Activated CD4-positive, CD25-positive, alpha-beta regulatory T cell treated with anti-CD3 and anti-CD28 coated beads, Interleukin-2, amount 50 U/mL, for 72 hours (primary cell): ENCODE results near the gene CMTM8.

ENCODE experiments used
- DNase-seq: peaks from one replicate; pipeline ENCODE4 v3.0.0; 2021

CMTM8 gene

DNA sequence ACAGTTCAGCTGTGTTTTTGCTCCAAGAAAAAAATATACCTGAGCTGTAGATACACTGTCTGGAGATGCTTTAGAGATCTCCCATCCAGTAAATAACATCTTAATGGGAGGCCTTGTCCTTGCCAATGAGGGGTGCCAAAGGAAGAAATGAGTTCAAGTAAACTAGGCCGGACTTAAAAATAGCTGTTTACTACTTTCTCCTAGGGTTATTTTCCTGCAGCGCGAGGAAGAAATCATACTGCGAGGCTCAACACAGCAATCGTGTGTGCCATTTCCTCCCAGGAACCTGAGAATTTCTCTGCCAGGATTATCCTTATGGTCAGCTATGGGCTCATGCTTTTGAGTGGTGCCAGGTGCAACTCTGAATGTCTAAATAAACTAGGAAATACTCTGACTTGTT lies 71.9 kb downstream of the CMTM8 start:
- DNase-seq, result no peak

DNA sequence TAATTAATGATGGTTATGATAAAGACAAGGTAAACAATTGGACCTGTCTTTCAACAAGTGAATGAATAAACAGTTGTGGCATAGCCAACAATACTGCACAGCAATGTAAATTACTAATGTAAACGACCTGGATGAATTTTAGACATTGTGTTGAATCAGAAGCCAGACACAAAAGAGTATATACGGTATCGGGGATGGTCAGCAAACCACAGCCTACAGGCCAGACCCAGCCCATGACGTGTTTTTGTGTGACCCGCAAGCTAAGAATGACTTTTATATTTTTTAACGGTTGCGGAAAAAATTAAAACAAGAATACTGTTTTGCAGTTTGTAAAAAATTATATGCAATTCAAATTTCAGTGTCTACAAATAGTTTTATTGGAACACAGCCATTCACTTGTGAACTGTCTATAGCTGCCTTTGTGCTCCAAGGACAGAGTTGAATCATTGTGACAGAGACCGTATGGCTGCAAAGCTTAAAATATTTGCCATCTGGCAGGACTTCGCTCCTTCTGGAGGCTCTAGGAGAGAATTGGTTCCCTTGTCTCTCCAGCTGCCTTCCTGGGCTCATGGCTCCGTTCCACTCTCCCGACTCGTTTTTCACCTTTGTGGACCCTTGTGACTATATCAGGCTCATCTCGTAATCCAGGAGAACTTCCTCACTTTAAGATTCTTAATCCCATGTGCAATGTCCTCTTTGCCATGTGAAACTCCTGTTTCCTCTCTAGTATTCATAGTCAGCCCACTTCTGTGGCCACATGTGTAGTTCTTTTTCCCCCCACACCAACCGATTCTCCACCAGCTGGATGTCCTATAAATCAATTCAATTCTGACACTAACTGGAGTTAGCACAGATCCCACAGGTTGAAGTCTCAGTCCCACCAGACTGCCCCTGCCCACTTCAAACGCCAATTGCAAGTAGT lies 72.7 kb downstream of the CMTM8 start:
- DNase-seq, result no peak

DNA sequence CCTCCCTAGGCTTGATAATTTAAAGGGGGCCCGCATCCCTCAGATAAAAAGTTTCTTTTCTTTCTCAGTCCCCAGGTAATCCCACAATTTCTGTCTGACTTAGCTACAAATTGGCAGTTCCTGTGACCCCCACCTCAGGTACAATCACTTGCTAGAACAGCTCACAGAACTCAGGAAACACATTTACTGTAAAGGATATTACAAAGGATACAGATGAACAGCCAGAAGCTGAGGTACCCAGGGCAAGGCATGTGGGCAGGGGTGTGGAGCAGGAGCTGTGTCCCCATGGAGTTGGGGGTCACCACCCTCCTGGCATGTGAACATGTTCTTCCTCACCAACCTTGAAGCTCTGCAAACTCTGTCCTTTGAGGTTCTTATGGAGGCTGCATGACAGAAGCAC lies 73.8 kb downstream of the CMTM8 start:
- DNase-seq, result no peak

- no peak for DNase-seq
Observed at GRCh38 chr3:32313169-32313568, 74.7 kb downstream of the CMTM8 start.

DNA sequence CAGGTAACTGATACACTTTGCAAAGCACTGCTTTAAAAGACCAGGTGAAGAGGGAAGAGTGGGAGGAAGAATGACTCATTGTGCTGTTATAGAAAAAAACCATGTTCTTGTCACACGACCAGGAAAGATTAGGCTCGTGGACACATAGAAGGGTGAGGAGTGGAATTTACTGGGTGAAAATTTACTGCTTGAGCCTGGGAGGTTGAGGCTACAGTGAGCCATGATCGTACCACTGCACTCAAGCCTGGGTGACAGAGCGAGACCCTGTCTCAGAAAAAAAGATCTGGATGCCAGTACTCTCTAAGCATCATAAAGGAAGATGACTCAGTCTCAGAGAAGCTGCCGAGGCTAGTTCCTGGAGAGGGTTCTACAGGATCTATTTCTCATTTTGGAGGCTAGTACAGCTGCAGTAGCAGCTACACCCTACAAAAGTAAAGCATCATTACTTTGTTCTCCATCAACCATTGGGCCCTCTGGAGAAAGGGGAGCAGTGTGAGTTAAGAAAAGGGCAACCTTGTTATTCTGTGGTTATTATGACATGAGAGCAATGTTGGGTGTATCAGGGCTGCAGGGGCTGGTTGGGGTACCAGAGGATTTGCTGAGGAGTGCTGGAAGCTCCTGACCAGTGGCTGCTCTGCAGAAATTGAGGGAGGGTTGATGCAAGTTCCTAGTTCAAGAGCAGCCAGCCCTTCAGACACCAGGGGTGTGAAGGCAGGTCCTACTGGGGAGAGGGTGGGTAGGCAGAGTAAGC lies 75.4 kb downstream of the CMTM8 start:
- no peak for DNase-seq

- no peak for DNase-seq
Observed at GRCh38 chr3:32315441-32315840, 77.0 kb downstream of the CMTM8 start.

- no peak for DNase-seq
Observed at GRCh38 chr3:32316319-32316718, 77.8 kb downstream of the CMTM8 start.

DNA sequence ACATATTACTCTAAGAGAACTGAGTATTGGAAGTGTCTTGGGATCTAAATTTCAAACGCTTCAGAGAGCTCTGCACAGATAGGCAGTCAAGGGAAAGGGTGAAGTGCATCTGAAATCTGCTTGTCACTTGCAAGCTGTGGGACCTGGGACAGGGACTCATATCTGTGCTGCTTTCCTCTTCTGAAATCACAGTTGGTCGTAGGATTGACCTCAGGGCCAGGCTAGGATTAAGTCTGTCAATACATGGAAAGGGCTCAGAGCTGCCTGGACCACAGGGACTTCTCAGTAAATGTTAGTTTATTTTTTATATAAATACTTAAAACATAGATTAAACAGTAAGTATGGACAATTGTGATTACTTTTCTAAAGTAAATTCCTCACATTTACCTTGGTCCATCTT lies 78.5 kb downstream of the CMTM8 start:
- DNase-seq, result no peak

DNA sequence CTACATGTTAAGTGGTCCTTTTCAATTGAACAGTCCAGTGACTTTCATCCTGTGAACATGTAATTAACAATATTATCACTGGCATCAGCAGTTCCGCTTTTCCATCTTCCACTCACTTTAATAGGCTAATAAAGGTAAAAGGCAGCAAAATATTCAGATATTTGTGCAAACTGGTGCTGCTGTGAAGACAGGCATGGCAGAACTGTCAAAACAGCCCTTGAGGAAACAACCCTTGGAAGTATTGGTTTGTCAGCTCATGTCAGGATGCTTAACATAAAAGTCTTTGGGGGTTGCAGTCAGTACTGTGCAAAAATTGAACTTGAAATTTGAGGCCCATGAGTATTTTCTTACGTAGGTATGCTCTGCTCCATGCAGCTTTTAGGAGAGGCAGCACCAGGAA lies 81.1 kb downstream of the CMTM8 start:
- no peak for DNase-seq

GRCh38 chr3:32320080-32320479 lies 81.6 kb downstream of the CMTM8 start:
- no peak for DNase-seq

DNA sequence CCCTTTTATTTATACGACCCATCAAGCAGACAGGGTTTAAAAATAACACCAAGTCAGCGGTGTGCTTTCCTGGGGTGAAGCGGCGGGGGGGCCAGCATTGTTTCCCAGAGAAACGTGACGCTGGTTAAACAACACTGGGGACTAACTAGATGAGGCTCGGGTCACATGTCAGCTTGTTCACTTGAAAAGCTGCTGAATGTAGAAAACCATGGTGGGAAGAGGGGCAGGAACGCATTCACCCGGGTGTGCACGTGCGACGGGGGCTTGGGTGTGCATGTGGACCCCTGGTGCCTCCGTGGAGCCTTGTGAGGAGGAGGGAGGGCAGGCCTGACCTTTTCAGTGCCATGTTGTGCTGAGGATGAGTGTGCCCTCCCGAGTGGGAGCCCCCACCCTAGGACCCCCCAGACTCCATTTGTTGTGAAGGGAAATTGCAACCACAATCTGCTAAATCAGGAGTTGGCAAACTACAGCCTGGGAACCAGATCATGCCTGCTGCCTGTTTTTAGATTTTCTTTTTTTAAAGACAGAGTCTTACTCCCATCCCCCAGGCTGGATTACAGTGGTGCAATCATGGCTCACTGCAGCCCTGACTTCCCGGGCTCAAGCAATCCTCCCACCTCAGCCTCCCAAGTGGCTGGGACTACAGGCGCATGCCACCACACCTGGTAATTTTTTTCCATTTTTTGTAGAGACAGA lies 82.8 kb downstream of the CMTM8 start:
- no peak for DNase-seq

GRCh38 chr3:32322311-32322710 lies 83.8 kb downstream of the CMTM8 start:
- DNase-seq, result no peak

- DNase-seq, result no peak
Observed at GRCh38 chr3:32323604-32324003, 85.1 kb downstream of the CMTM8 start.

- DNase-seq, result no peak
Observed at GRCh38 chr3:32325201-32325600, 86.7 kb downstream of the CMTM8 start.

- DNase-seq, result no peak
Observed at GRCh38 chr3:32325927-32326326, 87.4 kb downstream of the CMTM8 start.

- no peak for DNase-seq
Observed at GRCh38 chr3:32326795-32327194, 88.3 kb downstream of the CMTM8 start.

DNA sequence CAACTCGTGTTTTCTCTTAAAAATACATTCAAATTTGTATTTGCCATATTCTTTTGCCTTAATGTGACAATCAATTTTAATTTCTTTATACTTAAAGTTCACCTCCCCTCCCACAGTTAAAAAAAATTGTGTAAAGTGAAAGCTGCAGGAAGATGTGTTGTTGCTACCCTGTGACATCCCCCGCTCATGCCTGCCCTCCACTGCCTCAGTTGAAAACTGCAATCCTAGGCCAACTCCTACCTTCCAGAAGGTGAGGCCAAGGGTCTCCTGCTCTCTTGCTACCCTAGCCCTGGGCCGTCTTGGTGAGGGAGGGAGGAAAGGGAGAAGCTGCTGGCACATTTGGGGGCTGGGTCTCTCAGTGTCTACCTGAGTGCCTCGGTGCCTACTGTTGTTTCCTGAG lies 96.2 kb downstream of the CMTM8 start:
- DNase-seq, result peak; percentile 41

- DNase-seq, result no peak
Observed at GRCh38 chr3:32335365-32336112, 97.1 kb downstream of the CMTM8 start.

- DNase-seq, result no peak
Observed at GRCh38 chr3:32336113-32336498, 97.6 kb downstream of the CMTM8 start.

DNA sequence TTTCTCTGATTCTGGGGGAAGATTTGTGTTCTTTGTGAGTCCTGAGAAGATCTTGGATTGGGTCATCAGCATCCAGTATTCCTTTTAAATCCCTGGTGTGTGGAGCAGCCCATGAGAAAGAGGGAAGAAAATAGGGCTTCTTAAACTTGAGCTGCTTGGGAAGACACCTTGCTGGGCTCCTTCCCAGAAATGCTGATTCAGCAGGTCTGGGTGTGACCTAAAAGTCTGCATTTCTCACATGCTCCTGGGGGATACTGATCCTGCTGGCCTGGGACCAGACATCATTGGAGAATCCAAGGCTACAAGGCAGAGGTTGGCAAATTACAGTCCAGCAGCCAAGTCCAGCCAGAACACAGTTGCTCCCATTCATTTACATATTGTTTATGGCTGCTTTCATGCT lies 99.0 kb downstream of the CMTM8 start:
- no peak for DNase-seq

DNA sequence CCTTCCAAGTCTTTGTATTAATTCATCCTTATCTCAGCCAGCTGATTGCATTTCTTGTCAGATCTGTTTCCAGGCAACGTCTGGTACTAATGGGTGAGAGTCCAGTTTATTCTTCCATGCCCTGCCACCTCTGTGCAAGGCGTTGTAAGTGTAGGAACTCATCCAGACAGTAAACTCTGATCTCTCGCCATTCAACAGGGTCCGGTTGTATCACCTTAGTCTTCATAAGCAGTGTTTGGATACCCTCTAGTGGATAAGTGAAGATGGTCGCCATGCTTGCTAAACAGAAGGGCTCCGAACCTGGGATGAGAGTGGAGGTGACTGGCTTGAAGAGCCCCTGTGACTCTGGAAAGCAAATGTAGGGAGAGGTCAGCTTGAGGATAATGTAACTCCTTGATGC lies 101.6 kb downstream of the CMTM8 start:
- DNase-seq, result no peak

DNA sequence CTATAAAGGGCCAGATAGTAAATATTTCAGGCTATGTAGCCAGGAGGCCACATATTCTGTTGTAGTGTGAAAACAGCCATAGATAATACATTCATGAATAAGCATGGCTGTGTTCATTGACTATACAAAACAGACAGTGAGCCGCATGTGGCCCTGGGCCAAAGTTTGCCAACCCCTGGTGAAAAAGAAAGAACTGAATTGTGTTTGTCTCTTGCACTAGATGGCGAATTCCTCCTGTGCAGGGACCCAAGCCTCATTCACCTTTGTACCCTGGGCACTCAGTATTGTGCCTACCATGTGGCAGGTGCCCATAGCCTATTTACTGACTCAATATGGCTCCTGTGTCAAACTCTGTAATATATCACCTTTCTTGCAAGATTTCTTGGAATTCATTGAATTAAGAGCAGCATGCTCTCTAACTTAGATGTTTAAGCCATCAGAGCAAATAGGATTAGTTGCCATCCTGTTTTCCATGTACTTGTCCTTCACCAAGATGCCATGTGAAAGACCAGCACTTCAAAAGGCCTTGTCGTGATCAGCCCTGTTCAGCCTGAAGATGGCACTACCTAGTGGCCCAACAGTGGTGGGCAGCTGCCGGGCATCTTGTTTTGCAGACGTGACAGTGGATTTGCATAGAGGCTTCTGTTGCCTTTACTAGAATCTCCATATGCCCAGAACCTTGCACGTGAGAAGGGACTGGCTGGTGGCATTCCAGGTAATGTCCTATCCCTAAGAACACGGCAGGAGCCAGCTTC lies 102.3 kb downstream of the CMTM8 start:
- DNase-seq, result no peak
